ENCODE data around the gene GOPC. TPM values are rescaled to one million over a fixed set of nuclear protein-coding genes. Genes with fewer than 3 reads are reported as not detected.

The GOPC gene
- total and polyA plus RNA-seq, 2 of the 13 experiments (the other 11 are each of a cell fraction or from before 2014, with no cell fraction given): 20.9 to 41.5 TPM

GRCh38 chr6:117545161-117545595 is 57.1 kb downstream of the GOPC start (continued):
- TF ChIP-seq ZFP91 (CRISPR knock-in tag; IDR thresholded peaks at IDR 0.05; ENCODE audit: borderline replicate concordance): 0 out of 2 replicates have a peak, but pooled peaks have one; percentile 15
- TF ChIP-seq ZNF34 (CRISPR knock-in tag; IDR thresholded peaks at IDR 0.05; ENCODE audit: borderline replicate concordance): no peak
- no peak for TF ChIP-seq ZNF569 (CRISPR knock-in tag; IDR thresholded peaks at IDR 0.05; ENCODE audit: borderline replicate concordance)
- peak; percentile 50; the same call in 1 of the 2 replicates for TF ChIP-seq MED1 (CRISPR knock-in tag; IDR thresholded peaks at IDR 0.05)
- TF ChIP-seq BHLHE40 (IDR thresholded peaks at IDR 0.05; ENCODE audit: low read length): 0 out of 2 replicates have a peak, but pooled peaks have one; percentile 19
- peak; percentile 71; the same call in 1 of the 2 replicates for TF ChIP-seq FOSL1 (CRISPR knock-in tag; IDR thresholded peaks at IDR 0.05; ENCODE audit: borderline replicate concordance)
- no peak for TF ChIP-seq NCOR1 (IDR thresholded peaks at IDR 0.05; ENCODE audit: borderline replicate concordance, low read length)
- peak; percentile 28; the same call in 1 of the 2 replicates for TF ChIP-seq ONECUT2 (CRISPR knock-in tag; IDR thresholded peaks at IDR 0.05)
- no peak for TF ChIP-seq NFRKB (IDR thresholded peaks at IDR 0.05)
- no peak for TF ChIP-seq HNRNPUL1 (IDR thresholded peaks at IDR 0.05; ENCODE audit: low read depth, low read length)
- TF ChIP-seq ZNF354B (CRISPR knock-in tag; IDR thresholded peaks at IDR 0.05): no peak
- peak; percentile 77 for TF ChIP-seq RBM22 (optimal IDR thresholded peaks at IDR 0.05; ENCODE audit: low read length)
- TF ChIP-seq ZNF24 (IDR thresholded peaks at IDR 0.05): 0 out of 2 replicates have a peak, but pooled peaks have one; percentile 18
- peak; percentile 84; the same call in 1 of the 2 replicates for TF ChIP-seq MIXL1 (CRISPR knock-in tag; IDR thresholded peaks at IDR 0.05)
- TF ChIP-seq ZBTB33 (CRISPR knock-in tag; IDR thresholded peaks at IDR 0.05): peak; percentile 94
- no peak for TF ChIP-seq POLR2G (IDR thresholded peaks at IDR 0.05; ENCODE audit: low read depth, low read length)
- no peak for TF ChIP-seq THRA (CRISPR knock-in tag; IDR thresholded peaks at IDR 0.05; ENCODE audit: borderline replicate concordance)
- TF ChIP-seq MAZ (IDR thresholded peaks at IDR 0.05; ENCODE audit: borderline replicate concordance, low read depth, low read length): no peak
- TF ChIP-seq MAZ (CRISPR knock-in tag; IDR thresholded peaks at IDR 0.05; ENCODE audit: low read depth): no peak
- TF ChIP-seq ZNF207 (IDR thresholded peaks at IDR 0.05; ENCODE audit: borderline replicate concordance): no peak
- TF ChIP-seq GATAD2A (CRISPR knock-in tag; IDR thresholded peaks at IDR 0.05): peak; percentile 85
- peak; percentile 12; the same call in 1 of the 2 replicates for TF ChIP-seq ZNF331 (CRISPR knock-in tag; IDR thresholded peaks at IDR 0.05)
- TF ChIP-seq MAFF (IDR thresholded peaks at IDR 0.05; ENCODE audit: low read depth, low read length): no peak
- peak; percentile 58; the same call in 1 of the 2 replicates for TF ChIP-seq PPARG (CRISPR knock-in tag; conservative IDR thresholded peaks at IDR 0.05)
